ENCODE results near the gene EFCAB11. TPM values are rescaled to one million over a fixed set of nuclear protein-coding genes. Genes with fewer than 3 reads are reported as not detected.

Gene EFCAB11
- total and polyA plus RNA-seq, 2 of the 4 experiments (the other 2 are of a cell fraction), result 2.2 to 5.3 TPM

- WGBS, 2 experiments (ENCODE audit: extremely low coverage in 2 of 2, insufficient read length in 1 of 2), result no CpG with 5 or more reads among the region's 1 CpG
- no peaks in the 10 kb centered on the region for H3K79me1 ChIP-seq (ENCODE audit: low read depth in 1 of 2, low read length in 2 of 2)
- H3K18ac ChIP-seq (ENCODE audit: low read depth, low read length), result no peak overlapping the region
- no TSS peak for BruUV-seq (replicated peaks)
- H2AFZ ChIP-seq (replicated peaks; ENCODE audit: low read length, poor library complexity), result no peak overlapping the region
- ATAC-seq (ENCODE audit: low read depth), result no peak
- POLR2A ChIA-PET (ENCODE audit: unreplicated experiment), result no interaction called here
- no peak overlapping the region for H3K14ac ChIP-seq (replicated peaks; ENCODE audit: low read depth, low read length)
- H2BK120ac ChIP-seq (ENCODE audit: low read depth, low read length), result no peak overlapping the region
- H3K4me2 ChIP-seq (ENCODE audit: low read depth, low read length), result no peak overlapping the region
- intact Hi-C loops (cut with micrococcal nuclease), result no loop called here
- H3K9me1 ChIP-seq (ENCODE audit: insufficient read depth, low read length), result no peaks in the 10 kb centered on the region
- H4K5ac ChIP-seq (ENCODE audit: low read depth, low read length), result no peak overlapping the region
- no peak overlapping the region for H2AK5ac ChIP-seq (ENCODE audit: low read depth, low read length)
- no peak for TF ChIP-seq CEBPB (IDR thresholded peaks at IDR 0.05; ENCODE audit: low read depth, low read length)
- no peak for TF ChIP-seq RCOR1 (IDR thresholded peaks at IDR 0.05; ENCODE audit: insufficient replicate concordance, low read length)
- no peak for TF ChIP-seq POLR2A (IDR thresholded peaks at IDR 0.05; ENCODE audit: low read depth, low read length)
- H3K9me3 ChIP-seq (ENCODE audit: control insufficient read depth, insufficient read depth, low read length), result 0 out of 2 replicates have a peak, but pooled peaks cover 2% of the 10 kb centered on the region
- H3K4me3 ChIP-seq (ENCODE audit: insufficient read depth, low read depth, low read length), result no peak overlapping the region
- H3K4me1 ChIP-seq (ENCODE audit: control insufficient read depth, insufficient read depth, low read length), result no peaks in the 10 kb centered on the region
- H4K91ac ChIP-seq (ENCODE audit: insufficient read depth, low read depth, low read length), result no peak overlapping the region
- no peak overlapping the region for H2BK20ac ChIP-seq (ENCODE audit: low read depth, low read length)
- H3K36me3 ChIP-seq (ENCODE audit: control insufficient read depth, insufficient read depth, low read length), result no peaks in the 10 kb centered on the region
- no peak overlapping the region for H2BK15ac ChIP-seq (ENCODE audit: low read depth, low read length)
- no peak overlapping the region for H2AK9ac ChIP-seq (replicated peaks; ENCODE audit: low read depth, low read length, poor library complexity)
- H3K9ac ChIP-seq (ENCODE audit: low read depth, low read length), result no peak overlapping the region
- no peak overlapping the region for H2BK5ac ChIP-seq (ENCODE audit: low read depth, low read length, poor library complexity, severe bottlenecking)
- no peak overlapping the region for H3K56ac ChIP-seq (ENCODE audit: extremely low read depth, insufficient read depth, low read length)
- dilution Hi-C loops (cut with HindIII; ENCODE audit: low sequenced_read_pairs, unreplicated experiment), result no loop called here
- CTCF ChIA-PET, result no interaction called here
- in situ Hi-C loops (cut with MboI; ENCODE audit: low sequenced_read_pairs), result no loop called here
- no peaks in the 10 kb centered on the region for H4K20me1 ChIP-seq (ENCODE audit: insufficient read depth, low read length)
- H3K27ac ChIP-seq (ENCODE audit: insufficient read depth, low read length), result no peak overlapping the region
- H3K23ac ChIP-seq (ENCODE audit: low read depth, low read length), result no peak overlapping the region
- no peaks in the 10 kb centered on the region for H3K27me3 ChIP-seq (ENCODE audit: control insufficient read depth, insufficient read depth, low read length)
- no peak overlapping the region for H4K8ac ChIP-seq (ENCODE audit: low read depth in 2 of 2, low read length in 2 of 2)
- no peak for DNase-seq
- H3K4ac ChIP-seq (ENCODE audit: low read depth, low read length), result no peak overlapping the region
Measured at GRCh38 chr14:89891055-89891454, 63.5 kb downstream of the EFCAB11 start.
